ENCODE measurements around the gene KCTD5. TPM values are rescaled to one million over a fixed set of nuclear protein-coding genes. Genes with fewer than 3 reads are reported as not detected.
A peak's percentile ranks its signal among the peaks of the same experiment; 100 is the strongest.
"Not testable (repeated sequence)": the region's sequence is repeated elsewhere in the genome, so short reads cannot be mapped to it uniquely, and the experiment has no call there.

KCTD5 gene
- total RNA-seq, 2 donors from 2014 or later, result 42.2 to 79.1 TPM

DNA sequence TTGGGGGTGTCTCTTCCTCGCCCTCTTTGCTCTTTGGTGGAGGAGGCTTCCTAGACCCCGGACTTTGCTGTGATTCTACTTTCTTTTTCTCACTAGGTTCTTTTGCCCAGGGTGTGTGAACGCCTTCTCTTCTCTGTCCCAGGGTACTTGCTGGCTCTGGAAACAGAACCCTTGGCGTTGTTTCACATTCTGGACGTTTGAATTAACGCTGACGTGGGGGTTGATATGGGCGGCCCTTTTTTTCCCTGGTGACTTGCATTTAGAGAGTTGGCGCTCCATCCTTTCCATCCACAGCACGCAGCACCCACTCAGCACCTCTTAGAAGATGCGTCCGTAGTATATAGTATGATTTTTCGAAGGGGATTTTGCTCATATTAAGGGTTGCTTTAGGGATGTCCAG lies 718 bp downstream of the KCTD5 start:
- H3K27me3 Mint-ChIP-seq, result not testable (repeated sequence)

DNA sequence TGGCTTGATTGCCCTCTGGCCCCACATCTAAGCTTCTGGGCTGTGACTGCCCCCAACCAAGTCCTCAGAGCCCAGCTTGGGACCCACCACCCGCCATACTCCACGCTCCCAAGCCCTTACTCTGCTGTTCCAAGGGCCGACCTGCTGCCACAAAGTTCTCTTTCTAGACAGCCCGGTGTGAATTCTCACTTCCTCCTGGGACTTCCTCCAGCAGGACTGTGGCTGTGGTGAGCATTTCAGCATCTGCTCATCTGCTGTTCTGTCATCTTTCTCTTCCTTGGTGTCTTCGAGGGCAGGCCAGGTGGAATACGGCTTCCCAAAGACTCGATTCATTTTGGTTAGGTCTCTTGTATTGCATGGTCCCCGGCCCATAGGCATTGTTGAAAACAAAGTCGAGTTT lies 3.8 kb downstream of the KCTD5 start:
- H3K27me3 Mint-ChIP-seq, H3K27ac Mint-ChIP-seq, H3K9me3 Mint-ChIP-seq: not testable (repeated sequence)
- Mint-ChIP-seq H3K4me1 (peaks cover 19% of the 10 kb centered on the region), H3K36me3 (ENCODE audit: low read depth) (peaks cover 65% of the 10 kb centered on the region), H3K4me3 (peak overlapping the region; percentile 51)
- ATAC-seq (replicated peaks), result peak; percentile 6

More for the DNA sequence above, 718 bp downstream of the KCTD5 start:
- H3K4me3 Mint-ChIP-seq, result peak overlapping the region; percentile 100
- not testable (repeated sequence) for H3K9me3 Mint-ChIP-seq
- peak; percentile 0 for ATAC-seq (replicated peaks)
- H3K27ac Mint-ChIP-seq, result peak overlapping the region; percentile 99
- H3K4me1 Mint-ChIP-seq, result peaks cover 14% of the 10 kb centered on the region
- H3K36me3 Mint-ChIP-seq (ENCODE audit: low read depth), result peaks cover 58% of the 10 kb centered on the region

DNA sequence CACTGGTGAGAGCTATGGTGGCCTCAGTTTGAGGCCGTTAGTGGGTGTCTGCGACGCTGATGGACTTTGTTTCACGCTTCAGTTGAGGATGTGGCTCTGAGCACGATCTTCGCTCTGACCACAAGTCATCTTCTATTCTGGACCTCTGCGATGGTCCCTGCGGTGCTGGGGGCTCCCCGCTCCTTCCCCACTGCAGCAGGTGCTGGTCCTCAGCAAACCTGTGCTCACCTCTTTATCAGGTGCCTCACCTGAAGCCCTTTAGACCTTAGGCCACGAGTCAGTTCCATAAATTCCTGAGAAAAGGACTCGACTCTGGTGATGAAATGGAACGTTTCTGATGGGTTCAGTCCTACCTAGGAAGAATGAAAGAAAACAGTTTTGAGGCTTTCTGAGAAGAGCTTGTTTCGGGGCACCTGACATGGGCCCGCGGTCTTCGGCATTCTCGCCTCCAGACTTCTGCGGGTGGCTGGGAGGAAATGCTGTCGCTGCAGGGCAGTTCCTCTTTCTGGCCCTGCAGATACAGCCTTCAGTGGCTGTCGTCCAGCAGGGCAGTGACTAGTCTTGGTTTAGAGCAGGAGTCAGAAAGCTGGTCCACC lies 4.7 kb downstream of the KCTD5 start:
- Mint-ChIP-seq H3K27me3 (no peaks in the 10 kb centered on the region), H3K9me3 (no peaks in the 10 kb centered on the region), H3K4me3 (peak overlapping the region; percentile 86), H3K36me3 (ENCODE audit: low read depth) (peaks cover 61% of the 10 kb centered on the region), H3K27ac (peak overlapping the region; percentile 87), H3K4me1 (peaks cover 18% of the 10 kb centered on the region)
- ATAC-seq (replicated peaks), result peak; percentile 15

DNA sequence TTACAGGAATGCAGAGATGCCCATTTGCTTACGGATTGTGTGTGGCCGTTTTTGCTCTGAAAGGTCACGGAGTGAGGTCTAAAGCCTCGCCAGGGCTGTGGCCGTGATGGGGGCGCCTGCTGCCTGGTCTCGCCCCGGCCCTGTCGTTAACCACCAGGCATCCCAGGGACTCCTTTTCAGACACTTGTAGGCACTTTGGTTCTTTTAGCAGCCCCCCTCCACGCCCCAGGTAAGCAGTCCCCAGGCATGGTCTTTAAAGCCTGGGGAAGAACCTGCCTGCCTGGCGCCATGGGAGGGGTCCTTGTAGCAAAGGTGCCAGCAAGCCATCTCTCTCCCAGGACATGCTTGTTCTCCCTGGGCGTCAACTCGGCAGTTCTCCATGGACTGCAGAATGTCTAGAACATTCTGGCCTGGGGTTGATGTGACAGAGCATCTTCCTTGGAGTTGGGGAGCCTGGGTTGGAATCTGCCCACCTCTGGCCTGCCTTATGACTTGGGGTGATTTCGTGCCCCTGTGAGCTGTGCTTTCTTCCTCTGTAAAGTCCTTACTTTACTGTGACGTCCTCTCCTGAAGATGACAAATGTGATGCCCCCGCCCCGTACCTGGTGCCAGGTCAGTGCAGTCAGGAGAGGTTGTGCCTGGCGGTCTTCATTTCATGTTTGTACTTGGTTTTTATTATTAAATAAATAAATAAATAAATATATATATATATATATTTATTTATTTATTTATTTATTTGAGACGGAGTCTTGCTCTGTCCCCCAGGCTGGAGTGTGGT lies 5.4 kb downstream of the KCTD5 start:
- H3K9me3 Mint-ChIP-seq, result no peaks in the 10 kb centered on the region
- peaks cover 16% of the 10 kb centered on the region for H3K4me1 Mint-ChIP-seq
- peaks cover 57% of the 10 kb centered on the region for H3K36me3 Mint-ChIP-seq (ENCODE audit: low read depth)
- peak overlapping the region; percentile 86 for H3K4me3 Mint-ChIP-seq
- H3K27ac Mint-ChIP-seq, result peak overlapping the region; percentile 87
- no peaks in the 10 kb centered on the region for H3K27me3 Mint-ChIP-seq
- no peak for ATAC-seq (replicated peaks)

DNA sequence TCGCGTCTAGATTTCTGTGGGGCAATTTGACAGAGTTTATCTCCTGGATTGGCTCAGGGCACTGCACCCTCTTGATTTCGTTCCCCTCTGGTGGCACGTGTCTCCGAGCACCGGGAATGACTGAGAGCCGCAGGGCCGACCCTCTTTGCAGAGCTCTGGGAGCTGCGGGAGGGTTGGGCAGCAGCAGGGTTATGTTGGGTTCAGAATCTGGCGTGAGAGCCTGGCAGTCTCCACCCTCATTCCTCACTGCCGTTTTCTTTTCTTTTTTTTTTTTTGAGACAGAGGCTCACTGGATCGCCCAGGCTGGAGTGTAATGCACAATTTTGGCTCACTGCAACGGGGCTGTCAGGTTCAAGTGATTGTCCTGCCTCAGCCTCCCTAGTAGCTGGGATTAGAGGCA lies 7.1 kb downstream of the KCTD5 start:
- H3K9me3 Mint-ChIP-seq; ATAC-seq (replicated peaks); H3K27me3 Mint-ChIP-seq; H3K4me3 Mint-ChIP-seq; H3K27ac Mint-ChIP-seq: not testable (repeated sequence)
- Mint-ChIP-seq H3K4me1 (peaks cover 20% of the 10 kb centered on the region), H3K36me3 (ENCODE audit: low read depth) (peaks cover 56% of the 10 kb centered on the region)

GRCh38 chr16:2689968-2690801 lies 7.9 kb downstream of the KCTD5 start:
- peak overlapping the region; percentile 51 for H3K27ac Mint-ChIP-seq
- no peaks in the 10 kb centered on the region for H3K9me3 Mint-ChIP-seq
- peaks cover 20% of the 10 kb centered on the region for H3K4me1 Mint-ChIP-seq
- H3K27me3 Mint-ChIP-seq, result no peaks in the 10 kb centered on the region
- ATAC-seq (replicated peaks), result no peak
- H3K4me3 Mint-ChIP-seq, result no peak overlapping the region
- peaks cover 49% of the 10 kb centered on the region for H3K36me3 Mint-ChIP-seq (ENCODE audit: low read depth)

DNA sequence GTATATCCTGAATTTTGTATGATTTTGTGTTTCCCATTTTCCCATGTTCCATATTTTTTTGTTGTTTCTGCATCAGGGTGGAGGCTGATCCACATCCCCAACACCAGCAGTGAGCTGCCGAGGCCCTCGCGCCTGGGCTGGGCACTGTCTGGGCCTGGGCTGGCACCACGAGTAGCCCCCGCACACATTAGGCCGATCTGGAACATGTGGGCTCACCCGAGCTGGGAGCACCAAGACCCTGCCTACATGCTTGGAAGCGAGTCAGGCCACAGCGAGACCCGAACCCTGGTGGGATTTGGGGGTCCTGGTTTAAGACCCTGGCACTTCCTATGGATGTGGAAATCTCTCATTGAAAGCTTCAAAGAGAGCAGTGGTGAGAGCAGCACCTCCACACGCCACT lies 8.5 kb downstream of the KCTD5 start:
- no peaks in the 10 kb centered on the region for H3K9me3 Mint-ChIP-seq
- peaks cover 20% of the 10 kb centered on the region for H3K4me1 Mint-ChIP-seq
- peaks cover 49% of the 10 kb centered on the region for H3K36me3 Mint-ChIP-seq (ENCODE audit: low read depth)
- no peak overlapping the region for H3K4me3 Mint-ChIP-seq
- ATAC-seq (replicated peaks), result no peak
- no peaks in the 10 kb centered on the region for H3K27me3 Mint-ChIP-seq
- peak overlapping the region; percentile 51 for H3K27ac Mint-ChIP-seq

DNA sequence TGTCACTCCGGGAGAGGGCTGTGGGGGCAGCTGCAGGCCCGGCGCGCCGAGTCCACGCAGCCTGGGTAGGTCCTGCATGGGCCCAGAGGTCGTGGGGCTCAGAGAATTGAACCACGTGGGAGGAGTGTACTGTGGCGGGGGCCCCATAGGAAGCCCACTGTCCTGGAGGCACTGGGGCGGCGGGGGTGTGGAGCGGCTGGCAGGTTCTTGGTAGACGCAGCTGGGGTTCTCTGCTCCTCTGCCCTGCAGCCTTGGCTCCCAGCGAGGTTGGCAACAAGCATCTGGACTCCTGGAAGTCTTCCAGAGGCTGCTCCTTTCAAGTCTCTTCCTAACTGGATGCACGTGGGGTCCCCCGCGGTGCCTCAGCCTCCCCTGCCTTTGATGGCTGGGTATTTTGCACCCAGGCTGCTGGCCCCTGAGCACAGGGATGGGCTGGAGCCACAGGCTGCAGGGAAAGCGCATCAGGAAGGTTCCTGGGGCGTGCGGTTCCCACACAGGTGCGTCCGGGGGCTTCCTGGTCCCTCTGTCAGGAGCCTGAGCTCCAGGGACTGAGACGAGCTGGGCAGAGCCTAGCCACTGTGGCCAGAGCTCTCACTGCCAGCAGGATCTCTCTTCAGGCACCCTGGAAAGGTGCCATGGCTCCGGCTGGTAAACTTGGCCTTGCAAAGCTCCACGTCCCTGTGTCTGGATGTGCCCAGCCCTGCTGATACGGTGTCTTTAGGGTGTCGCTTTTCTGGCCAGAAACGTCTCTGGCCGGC lies 9.3 kb downstream of the KCTD5 start:
- Mint-ChIP-seq H3K4me3 (no peak overlapping the region), H3K27me3 (no peaks in the 10 kb centered on the region), H3K27ac (no peak overlapping the region), H3K36me3 (ENCODE audit: low read depth) (peaks cover 51% of the 10 kb centered on the region), H3K4me1 (peaks cover 20% of the 10 kb centered on the region), H3K9me3 (no peaks in the 10 kb centered on the region)
- ATAC-seq (replicated peaks), result no peak

GRCh38 chr16:2692251-2692947 lies 10.1 kb downstream of the KCTD5 start:
- H3K27me3 Mint-ChIP-seq, result no peaks in the 10 kb centered on the region
- no peak overlapping the region for H3K4me3 Mint-ChIP-seq
- peaks cover 51% of the 10 kb centered on the region for H3K36me3 Mint-ChIP-seq (ENCODE audit: low read depth)
- H3K9me3 Mint-ChIP-seq, result no peaks in the 10 kb centered on the region
- peaks cover 18% of the 10 kb centered on the region for H3K4me1 Mint-ChIP-seq
- no peak for ATAC-seq (replicated peaks)
- H3K27ac Mint-ChIP-seq, result no peak overlapping the region

DNA sequence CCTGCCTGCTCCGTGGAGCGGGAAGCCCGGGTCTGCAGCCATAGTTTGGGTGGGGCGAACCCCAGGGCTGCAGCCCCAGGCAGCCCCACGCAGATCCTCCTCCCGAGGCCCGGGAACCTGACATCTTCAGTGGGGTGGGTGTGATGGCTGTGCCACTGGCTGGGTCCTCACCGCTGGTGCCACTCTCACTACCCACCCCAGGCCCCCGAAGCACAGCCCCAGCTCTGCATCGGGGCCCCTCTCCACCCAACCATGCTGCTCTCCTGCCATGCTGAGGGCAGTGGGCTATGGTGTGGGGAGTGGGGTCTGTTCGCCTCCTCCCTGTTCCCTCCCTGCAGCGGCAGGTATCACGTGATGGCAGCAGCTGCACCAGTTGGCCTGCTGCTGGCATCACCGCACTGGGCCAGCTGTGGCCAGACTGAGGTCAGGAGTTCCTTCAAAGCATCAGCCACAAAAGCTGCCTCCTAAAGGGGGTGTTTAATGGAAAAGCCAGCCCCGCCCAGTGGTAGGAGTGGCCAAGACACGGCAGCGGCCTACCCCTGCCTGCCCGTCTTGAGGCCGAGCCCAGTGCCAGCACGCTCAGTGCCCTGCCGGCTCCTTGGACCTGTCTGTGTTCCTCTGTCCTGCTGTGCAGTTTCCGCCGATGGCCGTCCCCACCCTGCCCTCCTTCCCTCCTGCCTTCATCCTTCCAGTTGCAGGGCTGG lies 10.8 kb downstream of the KCTD5 start:
- H3K9me3 Mint-ChIP-seq, result no peaks in the 10 kb centered on the region
- no peak overlapping the region for H3K4me3 Mint-ChIP-seq
- peaks cover 18% of the 10 kb centered on the region for H3K4me1 Mint-ChIP-seq
- H3K27ac Mint-ChIP-seq, result no peak overlapping the region
- H3K36me3 Mint-ChIP-seq (ENCODE audit: low read depth), result peaks cover 51% of the 10 kb centered on the region
- no peaks in the 10 kb centered on the region for H3K27me3 Mint-ChIP-seq
- no peak for ATAC-seq (replicated peaks)

GRCh38 chr16:2696601-2697250 lies 14.4 kb downstream of the KCTD5 start:
- peaks cover 60% of the 10 kb centered on the region for H3K36me3 Mint-ChIP-seq (ENCODE audit: low read depth)
- H3K4me1 Mint-ChIP-seq; ATAC-seq (replicated peaks); H3K4me3 Mint-ChIP-seq; H3K27me3 Mint-ChIP-seq; H3K27ac Mint-ChIP-seq; H3K9me3 Mint-ChIP-seq: not testable (repeated sequence)

DNA sequence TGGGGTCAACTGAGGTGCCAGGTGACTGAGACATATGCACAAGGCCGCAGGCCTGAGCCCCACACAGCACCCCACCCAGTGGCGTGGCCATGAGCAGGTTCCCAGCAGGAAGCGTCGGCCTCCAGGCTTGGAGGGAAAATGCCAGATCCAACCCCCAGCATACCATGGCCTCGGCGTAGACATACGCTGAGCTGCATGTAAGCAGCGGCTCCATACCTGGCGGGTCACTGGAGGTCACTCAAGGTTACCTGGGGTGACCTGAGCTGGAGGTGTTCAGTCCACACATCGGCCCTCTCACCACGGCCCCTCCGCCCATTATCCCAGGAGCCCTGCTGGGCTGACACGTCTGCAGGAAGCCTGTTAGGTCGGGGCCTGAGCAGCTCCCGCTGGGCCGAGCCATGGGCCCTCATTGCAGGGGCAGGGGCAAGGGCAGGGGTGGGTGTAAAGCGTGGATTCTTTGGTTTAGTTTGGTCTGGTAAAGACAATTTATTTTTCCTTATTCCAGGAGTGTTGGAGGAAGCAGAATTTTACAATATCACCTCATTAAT lies 15.2 kb downstream of the KCTD5 start:
- H3K27ac Mint-ChIP-seq, result no peak overlapping the region
- H3K4me3 Mint-ChIP-seq, result no peak overlapping the region
- peaks cover 9% of the 10 kb centered on the region for H3K4me1 Mint-ChIP-seq
- H3K27me3 Mint-ChIP-seq, result no peaks in the 10 kb centered on the region
- no peaks in the 10 kb centered on the region for H3K9me3 Mint-ChIP-seq
- H3K36me3 Mint-ChIP-seq (ENCODE audit: low read depth), result peaks cover 68% of the 10 kb centered on the region
- ATAC-seq (replicated peaks), result no peak
